HepG2 (cell line): ENCODE results near the gene FAM171A2. TPM values are rescaled to one million over a fixed set of nuclear protein-coding genes. Genes with fewer than 3 reads are reported as not detected.

ENCODE experiments used
- AGO1 ChIP-seq: fragments of 200-400 bp; formaldehyde crosslinking; IDR thresholded peaks from 2 replicates; pipeline ENCODE4 v1.6.1; 2017; ENCODE audit warnings: mild to moderate bottlenecking, low read depth, low read length, moderate library complexity; ENCODE audit not compliant: poor library complexity, severe bottlenecking
- ATM ChIP-seq: fragments of 450-650 bp; IDR thresholded peaks from 2 replicates; pipeline ENCODE4 v1.7.1; 2017; ENCODE audit warnings: mild to moderate bottlenecking, borderline replicate concordance
- DZIP1 ChIP-seq: sonication (generic); formaldehyde crosslinking; IDR thresholded peaks from 2 replicates; pipeline ENCODE4 v1.5.0; 2020; ENCODE audit warnings: mild to moderate bottlenecking, missing genetic modification reagents
- FOXK2 ChIP-seq: fragments of 450-650 bp; IDR thresholded peaks from 2 replicates; pipeline ENCODE4 v1.6.1; 2016
- GABPB1 ChIP-seq: IDR thresholded peaks from 2 replicates; pipeline ENCODE4 v1.6.1; 2016; ENCODE audit warnings: mild to moderate bottlenecking, missing genetic modification reagents, moderate library complexity, missing compliant biosample characterization
- KDM4B ChIP-seq: sonication (generic); formaldehyde crosslinking; IDR thresholded peaks from 2 replicates; pipeline ENCODE4 v1.4.0; 2020; ENCODE audit warnings: missing genetic modification reagents
- KLF15 ChIP-seq: sonication (generic); formaldehyde crosslinking; IDR thresholded peaks from 2 replicates; pipeline ENCODE4 v1.8.1; 2023; ENCODE audit warnings: borderline replicate concordance, mild to moderate bottlenecking, inconsistent platforms, missing genetic modification reagents, mixed read lengths
- MTA1 ChIP-seq: sonication (generic); formaldehyde crosslinking; IDR thresholded peaks from 2 replicates; pipeline ENCODE4 v1.4.0; 2020; ENCODE audit warnings: missing genetic modification reagents, mild to moderate bottlenecking, borderline replicate concordance
- NFE2L1 ChIP-seq: sonication (generic); formaldehyde crosslinking; IDR thresholded peaks from 2 replicates; pipeline ENCODE4 v1.4.0; 2020; ENCODE audit warnings: missing genetic modification reagents, mild to moderate bottlenecking, borderline replicate concordance
- PATZ1 ChIP-seq: sonication (generic); formaldehyde crosslinking; IDR thresholded peaks from 2 replicates; pipeline ENCODE4 v1.4.0; 2020; ENCODE audit warnings: missing genetic modification reagents
- POLR2AphosphoS5 ChIP-seq: IDR thresholded peaks from 2 replicates; pipeline ENCODE4 v1.6.1; 2012; ENCODE audit warnings: low read depth, low read length
- SETDB1 ChIP-seq: sonication (generic); formaldehyde crosslinking; IDR thresholded peaks from 2 replicates; pipeline ENCODE4 v1.5.1; 2020; ENCODE audit warnings: missing genetic modification reagents, mild to moderate bottlenecking, borderline replicate concordance
- SRSF9 ChIP-seq: fragments of 200-400 bp; formaldehyde crosslinking; IDR thresholded peaks from 2 replicates; pipeline ENCODE4 v1.6.1; 2018; ENCODE audit warnings: borderline replicate concordance, mild to moderate bottlenecking, low read depth, low read length; ENCODE audit not compliant: insufficient read depth, poor library complexity, severe bottlenecking
- TP53 ChIP-seq: sonication (generic); formaldehyde crosslinking; conservative IDR thresholded peaks from 2 replicates; pipeline ENCODE4 v1.4.0; 2020; ENCODE audit warnings: missing genetic modification reagents
- ZBTB20 ChIP-seq: sonication (generic); formaldehyde crosslinking; IDR thresholded peaks from 2 replicates; pipeline ENCODE4 v1.8.1; 2023; ENCODE audit warnings: missing genetic modification reagents, low read depth, mild to moderate bottlenecking, borderline replicate concordance
- ZFP1 ChIP-seq: IDR thresholded peaks from 2 replicates; pipeline ENCODE4 v1.6.1; 2016
- ZNF10 ChIP-seq: sonication (generic); formaldehyde crosslinking; IDR thresholded peaks from 2 replicates; pipeline ENCODE4 v1.4.0; 2020; ENCODE audit warnings: mild to moderate bottlenecking, low read depth, missing genetic modification reagents, borderline replicate concordance
- ZNF354B ChIP-seq: sonication (generic); formaldehyde crosslinking; IDR thresholded peaks from 2 replicates; pipeline ENCODE4 v1.8.0; 2022; ENCODE audit warnings: mild to moderate bottlenecking, missing genetic modification reagents
- ZNF670 ChIP-seq: sonication (generic); formaldehyde crosslinking; IDR thresholded peaks from 2 replicates; pipeline ENCODE4 v1.8.0; 2022; ENCODE audit warnings: mild to moderate bottlenecking, missing genetic modification reagents, borderline replicate concordance
- ZNF749 ChIP-seq: sonication (generic); formaldehyde crosslinking; IDR thresholded peaks from 2 replicates; pipeline ENCODE4 v1.8.0; 2022; ENCODE audit warnings: mild to moderate bottlenecking, missing genetic modification reagents, moderate library complexity, borderline replicate concordance
- ZNF83 ChIP-seq: sonication (generic); formaldehyde crosslinking; IDR thresholded peaks from 2 replicates; pipeline ENCODE4 v1.4.0; 2020; ENCODE audit warnings: missing genetic modification reagents, mild to moderate bottlenecking, borderline replicate concordance
- ZNF850 ChIP-seq: sonication (generic); formaldehyde crosslinking; conservative IDR thresholded peaks from 2 replicates; pipeline ENCODE4 v1.9.0; 2021; ENCODE audit warnings: mild to moderate bottlenecking, missing genetic modification reagents
- polyA plus RNA-seq, 8 experiments: library from polyadenylated mRNA; depleted of rRNA in 3 of 8; stranded (reverse) in 7 of 8; unstranded in 1 of 8; fragments of >200 nt; fragmentation: Illumina TruSeq in 4 of 8; extraction: Trizol in 4 of 8; gene quantifications; 2 replicates each; pipeline versions ENCODE4 v1.2.1 to v1.2.3, GENCODE V29; 2011 to 2016; ENCODE audit warnings: low read depth in 4 of 8, missing spikeins in 1 of 8, mixed read lengths in 1 of 8; ENCODE audit not compliant: insufficient read depth in 1 of 8
- total RNA-seq, 5 experiments: library from RNA; depleted of rRNA; stranded (reverse); fragments of >200 nt; fragmentation: Illumina TruSeq; extraction: Trizol; gene quantifications; 2 replicates each; pipeline ENCODE4 v1.2.3, GENCODE V29; 2016; ENCODE audit warnings: low read depth in 1 of 5
- TF ChIP-seq, protein P1 (sequence below): IDR thresholded peaks from 2 replicates; pipeline ENCODE4 v1.6.1; 2016; ENCODE audit warnings: missing compliant biosample characterization, missing genetic modification reagents, borderline replicate concordance

Gene FAM171A2
- total and polyA plus RNA-seq, 2 of the 13 experiments (the other 11 are each of a cell fraction or from before 2014, with no cell fraction given), result 1.8 to 3.6 TPM

DNA sequence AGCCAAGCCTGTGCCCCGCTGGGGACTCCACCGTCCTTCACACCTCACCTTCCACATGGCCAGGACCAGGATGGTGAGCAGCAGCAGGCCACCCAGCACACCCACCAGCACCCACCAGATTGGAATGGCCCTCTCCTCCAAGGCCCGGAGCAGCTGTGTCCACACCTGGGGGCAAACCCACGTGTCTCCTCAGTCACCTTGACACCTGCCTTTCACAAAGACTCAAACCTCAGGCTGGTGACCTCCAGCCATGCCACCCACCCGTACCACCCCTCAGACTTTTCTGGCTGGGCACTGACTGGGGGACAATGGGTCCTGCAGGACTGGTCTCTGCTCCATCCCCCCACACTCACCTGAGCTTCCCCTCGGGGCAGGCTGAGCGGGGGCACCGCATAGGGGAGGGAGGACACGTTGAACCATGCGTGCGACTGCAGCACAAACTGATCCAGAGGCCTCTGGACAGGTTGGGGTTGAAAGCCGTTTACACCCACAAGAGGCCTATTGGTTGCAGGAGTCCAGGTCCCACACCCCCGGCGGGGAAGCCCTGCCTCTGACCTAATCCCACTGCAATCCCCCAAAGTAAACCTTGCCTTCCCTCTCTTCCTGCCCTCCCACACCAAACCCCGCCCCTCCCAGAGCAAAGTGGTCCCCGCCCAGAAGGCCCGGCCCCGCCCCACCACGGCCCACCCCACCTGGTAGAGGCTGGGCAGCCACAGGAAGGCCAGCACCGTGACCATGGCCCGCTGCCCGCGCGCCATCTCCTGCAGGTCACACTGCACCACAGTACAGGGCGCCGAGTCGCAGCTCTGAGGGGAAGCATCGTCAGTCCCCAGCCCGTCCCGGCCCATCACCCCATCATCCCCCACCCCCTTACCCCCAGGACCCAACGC lies 10.9 kb upstream of the FAM171A2 start (continued):
- no peak for TF ChIP-seq TP53
- no peak for TF ChIP-seq ZNF354B (CRISPR knock-in tag)
- TF ChIP-seq ZNF850 (CRISPR knock-in tag), result no peak
- TF ChIP-seq SETDB1 (CRISPR knock-in tag), result no peak
- TF ChIP-seq NFE2L1, result peak; percentile 32; the same call in 1 of the 2 replicates
- no peak for TF ChIP-seq FOXK2
- no peak for TF ChIP-seq KLF15 (CRISPR knock-in tag)
- TF ChIP-seq AGO1, result no peak
- TF ChIP-seq PATZ1 (CRISPR knock-in tag), result peak; percentile 83
- no peak; the same call in 1 of the 2 replicates for TF ChIP-seq GABPB1 (CRISPR knock-in tag)
- TF ChIP-seq ZNF749, result no peak
- no peak for TF ChIP-seq SRSF9
- TF ChIP-seq DZIP1, result peak; percentile 85; the same call in 1 of the 2 replicates
- 0 out of 2 replicates have a peak, but pooled peaks have one; percentile 12 for TF ChIP-seq ZNF83
- peak; percentile 46; the same call in 1 of the 2 replicates for TF ChIP-seq POLR2AphosphoS5
- TF ChIP-seq ATM, result no peak
- TF ChIP-seq, protein P1, sequence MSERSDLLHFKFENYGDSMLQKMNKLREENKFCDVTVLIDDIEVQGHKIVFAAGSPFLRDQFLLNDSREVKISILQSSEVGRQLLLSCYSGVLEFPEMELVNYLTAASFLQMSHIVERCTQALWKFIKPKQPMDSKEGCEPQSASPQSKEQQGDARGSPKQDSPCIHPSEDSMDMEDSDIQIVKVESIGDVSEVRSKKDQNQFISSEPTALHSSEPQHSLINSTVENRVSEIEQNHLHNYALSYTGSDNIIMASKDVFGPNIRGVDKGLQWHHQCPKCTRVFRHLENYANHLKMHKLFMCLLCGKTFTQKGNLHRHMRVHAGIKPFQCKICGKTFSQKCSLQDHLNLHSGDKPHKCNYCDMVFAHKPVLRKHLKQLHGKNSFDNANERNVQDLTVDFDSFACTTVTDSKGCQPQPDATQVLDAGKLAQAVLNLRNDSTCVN (CRISPR knock-in tag), result 0 out of 2 replicates have a peak, but pooled peaks have one; percentile 31
- 0 out of 2 replicates have a peak, but pooled peaks have one; percentile 29 for TF ChIP-seq ZBTB20 (CRISPR knock-in tag)
- no peak for TF ChIP-seq ZFP1 (CRISPR knock-in tag)
- no peak for TF ChIP-seq ZNF10 (CRISPR knock-in tag)
- TF ChIP-seq MTA1 (CRISPR knock-in tag), result peak; percentile 25; the same call in 1 of the 2 replicates
- TF ChIP-seq ZNF670 (CRISPR knock-in tag), result peak; percentile 52; the same call in 1 of the 2 replicates
- no peak for TF ChIP-seq KDM4B
